Muscle layer of duodenum (tissue), 2 donors: Measurements from ENCODE around the gene TXLNG.

ENCODE experiments used
- H3K27ac ChIP-seq: one replicate; pipeline ENCODE4 v1.7.0; 2013; ENCODE audit warnings: mild to moderate bottlenecking, low read length
- H3K27me3 ChIP-seq: one replicate; pipeline ENCODE4 v1.7.0; 2013; ENCODE audit warnings: low read depth, mild to moderate bottlenecking, control low read depth, low read length
- H3K36me3 ChIP-seq, 2 donors: one replicate each; pipeline ENCODE4 v1.7.0; 2013; ENCODE audit warnings: low read length in 2 of 2, control low read depth in 1 of 2, mild to moderate bottlenecking in 1 of 2; ENCODE audit not compliant: insufficient read depth in 2 of 2, control insufficient read depth in 1 of 2
- H3K4me1 ChIP-seq, 2 donors: one replicate each; pipeline ENCODE4 v1.7.0; 2013; ENCODE audit warnings: low read length in 2 of 2, mild to moderate bottlenecking in 2 of 2, control low read depth in 1 of 2, moderate library complexity in 1 of 2; ENCODE audit not compliant: insufficient read depth in 2 of 2, control insufficient read depth in 1 of 2
- H3K4me3 ChIP-seq, 2 donors: one replicate each; pipeline ENCODE4 v1.7.0; 2013; ENCODE audit warnings: low read length in 2 of 2, low read depth in 1 of 2, mild to moderate bottlenecking in 1 of 2
- H3K9me3 ChIP-seq, 2 donors: one replicate each; pipeline ENCODE4 v1.7.0; 2013; ENCODE audit warnings: low read length in 2 of 2, control low read depth in 1 of 2, mild to moderate bottlenecking in 1 of 2; ENCODE audit not compliant: control insufficient read depth in 1 of 2
- donor health status: healthy.

The TXLNG gene

DNA sequence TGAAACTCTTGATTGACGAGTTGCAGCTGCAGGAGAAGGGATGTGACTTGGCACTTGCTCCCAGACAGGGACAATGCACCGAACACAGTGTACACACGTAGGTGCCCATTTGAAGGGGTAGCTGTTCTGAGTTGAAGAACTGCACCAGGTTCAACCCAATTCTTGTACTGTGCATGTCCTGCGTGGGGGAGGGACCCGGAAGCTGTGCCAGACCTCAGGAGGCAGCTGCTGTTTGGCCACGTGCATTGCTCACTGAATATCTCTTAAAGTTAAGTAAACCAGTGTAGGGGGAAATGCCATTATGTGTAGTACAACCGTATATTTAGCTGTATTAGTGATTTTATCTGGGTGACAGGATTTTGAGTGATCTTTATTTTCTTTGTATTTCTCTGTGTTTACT, 95.9 kb downstream of the TXLNG start:
- Histone ChIP-seq H3K27me3 (no peaks in the 10 kb centered on the region), H3K27ac (no peak overlapping the region), H3K4me3 (peak overlapping the region; percentile 61 to 76), H3K36me3 (no peaks in the 10 kb centered on the region), H3K9me3 (no peaks in the 10 kb centered on the region), H3K4me1 (peaks cover 0 to 4% of the 10 kb centered on the region in 2 donors)

DNA sequence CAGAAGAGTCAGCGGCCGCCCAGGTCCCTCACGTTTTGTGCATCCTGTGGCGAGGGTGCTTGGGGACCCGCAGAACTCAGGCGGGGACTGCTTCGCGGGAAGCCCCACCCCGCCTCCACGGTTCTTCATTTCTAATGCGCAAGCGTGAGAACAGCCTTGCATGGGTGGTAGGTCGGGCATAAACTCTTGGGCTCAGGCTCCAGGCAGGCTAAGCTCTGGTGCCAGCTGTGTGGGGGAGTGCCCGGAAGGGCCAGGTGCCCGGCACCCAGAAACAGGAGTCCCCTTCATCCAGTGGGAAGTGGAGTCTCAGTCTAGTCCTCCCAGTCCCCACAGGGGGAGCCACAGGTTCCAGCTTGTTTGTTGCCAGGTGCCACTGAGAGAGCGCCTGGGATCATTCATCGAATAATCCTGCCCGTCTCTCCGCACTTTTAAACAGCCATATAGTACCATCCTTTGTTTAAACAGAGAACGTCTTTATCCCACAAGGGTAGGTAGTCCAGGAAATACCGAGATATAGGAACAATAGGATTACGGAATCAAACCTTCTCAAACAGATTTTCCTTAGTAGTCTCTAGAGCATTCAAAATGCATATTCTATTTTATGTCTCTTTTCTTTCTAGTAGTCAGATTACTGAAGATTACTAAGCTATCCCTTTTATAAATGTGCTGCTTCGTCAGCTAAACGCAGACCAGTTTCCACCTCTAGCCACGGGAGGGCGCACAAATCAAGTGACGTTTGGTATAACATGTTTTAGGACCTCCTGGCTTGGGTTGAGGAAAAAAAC, 96.6 kb downstream of the TXLNG start:
- Histone ChIP-seq H3K27me3 (no peaks in the 10 kb centered on the region), H3K27ac (peak overlapping the region; percentile 63), H3K36me3 (no peaks in the 10 kb centered on the region), H3K9me3 (no peaks in the 10 kb centered on the region), H3K4me1 (peaks cover 0 to 4% of the 10 kb centered on the region in 2 donors), H3K4me3 (peak overlapping the region; percentile 61 to 76)

DNA sequence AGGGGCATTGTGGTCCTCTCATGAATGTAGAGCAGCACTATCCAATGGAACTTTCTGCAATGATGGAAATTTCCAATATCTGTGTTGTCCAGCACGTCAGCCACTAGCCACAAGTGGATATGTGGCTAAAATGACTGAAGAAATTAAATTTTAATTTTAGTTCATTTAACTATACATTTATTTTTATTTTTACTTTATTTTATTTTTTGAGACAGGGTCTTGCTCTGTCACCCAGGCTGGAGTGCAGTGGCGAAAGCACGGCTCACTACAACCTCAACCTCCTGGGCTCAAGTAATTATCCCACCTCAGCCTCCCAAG, 97.2 kb downstream of the TXLNG start:
- no peak overlapping the region for H3K27ac ChIP-seq
- no peaks in the 10 kb centered on the region for H3K9me3 ChIP-seq
- H3K4me1 ChIP-seq = peaks cover 0 to 4% of the 10 kb centered on the region in 2 donors
- no peaks in the 10 kb centered on the region for H3K27me3 ChIP-seq
- no peaks in the 10 kb centered on the region for H3K36me3 ChIP-seq
- no peak overlapping the region for H3K4me3 ChIP-seq

DNA sequence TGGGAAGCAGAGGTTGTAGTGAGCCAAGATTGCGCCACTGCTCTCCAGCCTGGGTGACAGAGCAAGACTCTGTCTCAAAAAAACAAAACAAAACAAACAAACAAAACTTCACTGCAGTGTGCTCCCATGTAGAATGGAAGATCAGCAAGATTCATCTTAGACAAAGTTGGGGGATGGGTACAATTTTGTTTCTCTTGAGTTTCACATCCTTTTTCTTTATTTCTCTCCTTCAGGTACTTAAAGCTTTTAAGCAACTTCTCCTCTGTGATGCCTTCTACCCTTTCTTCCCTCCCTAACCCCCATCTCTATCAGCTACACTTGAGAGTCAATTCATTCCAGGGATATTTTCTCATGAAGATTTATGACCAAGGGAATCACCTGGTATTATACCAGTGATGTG, 99.4 kb downstream of the TXLNG start:
- H3K4me1 ChIP-seq = peaks cover 0 to 4% of the 10 kb centered on the region in 2 donors
- H3K27ac ChIP-seq = no peak overlapping the region
- no peak overlapping the region for H3K4me3 ChIP-seq
- H3K9me3 ChIP-seq = no peaks in the 10 kb centered on the region
- H3K27me3 ChIP-seq = no peaks in the 10 kb centered on the region
- H3K36me3 ChIP-seq = no peaks in the 10 kb centered on the region

DNA sequence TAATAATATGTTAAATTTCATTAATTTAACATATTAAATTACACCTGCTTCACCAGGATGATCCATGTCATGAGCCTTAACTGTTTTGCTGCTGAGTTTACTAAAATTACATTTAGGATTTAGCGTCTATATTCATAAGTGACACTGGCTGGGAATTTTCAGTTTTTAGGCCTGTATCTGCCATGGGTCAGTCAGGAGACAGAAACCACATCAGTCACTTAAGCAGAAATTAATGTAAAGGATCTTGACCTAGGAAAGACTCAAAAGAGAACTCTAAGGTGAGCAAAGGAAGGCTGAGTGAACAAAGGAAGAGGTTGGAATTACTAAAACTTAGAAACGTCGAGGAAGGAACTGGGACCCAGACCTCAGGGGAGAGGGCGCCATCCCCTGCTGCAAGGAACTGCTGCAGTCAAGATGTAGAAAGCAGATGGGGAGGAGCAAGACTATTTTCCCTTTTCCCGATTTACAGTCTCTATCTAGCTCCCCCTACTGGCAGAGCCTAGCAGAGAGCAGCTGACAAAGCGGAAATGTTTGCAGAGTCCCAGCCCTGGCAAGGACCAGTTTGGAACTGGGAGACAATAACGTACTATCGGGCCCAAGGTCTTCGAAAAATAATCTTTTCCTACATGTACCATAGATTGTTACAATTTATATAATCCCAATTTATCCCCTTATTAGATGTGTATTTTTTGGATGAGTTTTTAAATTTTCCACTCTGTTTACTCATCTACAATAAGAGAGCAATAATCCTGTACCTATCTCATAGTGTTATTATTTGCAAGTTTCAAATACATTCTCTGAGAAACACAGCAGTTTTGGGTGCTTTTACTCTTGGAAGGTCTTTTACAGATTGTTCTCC, 106.5 kb downstream of the TXLNG start:
- no peaks in the 10 kb centered on the region for H3K9me3 ChIP-seq
- no peaks in the 10 kb centered on the region for H3K27me3 ChIP-seq
- no peaks in the 10 kb centered on the region for H3K36me3 ChIP-seq
- H3K4me1 ChIP-seq = no peaks in the 10 kb centered on the region
- H3K27ac ChIP-seq = no peak overlapping the region
- H3K4me3 ChIP-seq = no peak overlapping the region
